Gastroesophageal sphincter (tissue), 4 donors: Measurements from ENCODE around the gene CCDC73. TPM values are rescaled to one million over a fixed set of nuclear protein-coding genes. Genes with fewer than 3 reads are reported as not detected.

Experiments
- ATAC-seq: fragments of 150-250 bp; one replicate; pipeline ENCODE4 v1.9.1; 2016; ENCODE audit warnings: mild to moderate bottlenecking, moderate library complexity
- H3K27ac ChIP-seq, 4 donors: fragments of 200-600 bp; sonication (generic) in 3 of 4; 1 replicate in 3 of 4; 2 replicates in 1 of 4; pipeline ENCODE4 v1.5.1; 2016 to 2019
- H3K27me3 ChIP-seq: fragments of 200-600 bp; sonication (generic); one replicate; pipeline ENCODE4 v1.5.1; 2019
- H3K36me3 ChIP-seq, 2 donors: fragments of 200-600 bp; sonication (generic); one replicate each; pipeline ENCODE4 v1.5.1; 2019; ENCODE audit warnings: control low read depth in 1 of 2
- H3K4me1 ChIP-seq, 3 donors: fragments of 200-600 bp; sonication (generic); 1 replicate in 2 of 3; 2 replicates in 1 of 3; pipeline ENCODE4 v1.5.1; 2016 to 2019; ENCODE audit warnings: control low read depth in 2 of 3
- H3K4me3 ChIP-seq, 2 donors: fragments of 200-600 bp; sonication (generic); one replicate each; pipeline ENCODE4 v1.5.1; 2019; ENCODE audit warnings: mild to moderate bottlenecking in 1 of 2, moderate library complexity in 1 of 2
- H3K9me3 ChIP-seq, 3 donors: fragments of 200-600 bp; sonication (generic); one replicate each; pipeline ENCODE4 v1.5.1; 2017 to 2019; ENCODE audit warnings: control low read depth in 2 of 3
- EP300 ChIP-seq: sonication (generic); formaldehyde crosslinking; IDR thresholded peaks from one replicate; pipeline ENCODE4 v1.6.1; 2017; ENCODE audit warnings: antibody characterized with exemption, mild to moderate bottlenecking
- POLR2A ChIP-seq, 2 donors: fragments of 450-650 bp; IDR thresholded peaks; one replicate each; pipeline ENCODE4 v1.6.1; 2017; ENCODE audit warnings: antibody characterized with exemption in 2 of 2, mild to moderate bottlenecking in 2 of 2, moderate library complexity in 1 of 2
- POLR2AphosphoS5 ChIP-seq: sonication (generic); formaldehyde crosslinking; IDR thresholded peaks from one replicate; pipeline ENCODE4 v1.6.1; 2017; ENCODE audit warnings: antibody characterized with exemption
- WGBS, 2 donors: methylation state at CpG; one replicate each; pipeline ENCODE4 v1.1.5; 2018; ENCODE audit warnings: low coverage in 1 of 2; 5-methylcytosine and 5-hydroxymethylcytosine counted together
- total RNA-seq, 4 donors: library from RNA; depleted of rRNA; stranded (reverse); fragments of >200 nt; gene quantifications; one replicate each; pipeline ENCODE4 v1.1.0, GENCODE V29; 2016
- TF ChIP-seq, protein P1 (sequence below), 4 experiments: fragments of 200-600 bp in 2 of 4; fragments of 450-650 bp in 2 of 4; sonication (generic) in 1 of 4; IDR thresholded peaks; one replicate each; pipeline ENCODE4 v1.5.1; 2017 to 2019; ENCODE audit warnings: antibody characterized with exemption in 4 of 4, mild to moderate bottlenecking in 2 of 4, moderate library complexity in 2 of 4

The CCDC73 gene
- total RNA-seq, 4 donors from 2014 or later: not detected

DNA sequence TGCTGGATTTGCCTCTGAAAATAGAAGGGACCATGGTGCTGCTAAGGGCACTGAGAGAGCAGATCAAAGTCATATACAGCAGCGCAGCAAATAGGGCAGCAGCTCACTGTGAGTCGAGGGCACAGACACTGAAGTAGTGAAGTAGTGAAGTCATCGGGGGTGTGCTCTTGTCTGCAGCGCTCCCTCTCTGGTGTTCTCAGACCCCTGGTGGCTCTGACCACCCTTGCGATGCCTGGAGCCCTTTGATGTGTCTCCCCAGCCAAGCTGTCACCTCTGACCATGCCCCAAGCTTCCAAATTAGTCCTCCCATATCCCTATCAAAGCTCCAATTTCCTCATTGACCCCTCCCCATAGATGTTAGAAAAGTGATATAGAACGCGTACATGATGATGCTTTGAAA, 238.6 kb downstream of the CCDC73 start:
- Histone ChIP-seq H3K27ac (no peak overlapping the region), H3K4me1 (no peaks in the 10 kb centered on the region), H3K36me3 (no peaks in the 10 kb centered on the region), H3K4me3 (no peak overlapping the region), H3K27me3 (no peaks in the 10 kb centered on the region), H3K9me3 (no peaks in the 10 kb centered on the region)
- ATAC-seq: no peak
- 77 to 92% methylated on average over 7 of the region's 7 CpGs for WGBS, 2 donors
- TF ChIP-seq POLR2A (IDR thresholded peaks at IDR 0.05) (no peak), EP300 (no peak), POLR2AphosphoS5 (no peak)
- TF ChIP-seq, protein P1, sequence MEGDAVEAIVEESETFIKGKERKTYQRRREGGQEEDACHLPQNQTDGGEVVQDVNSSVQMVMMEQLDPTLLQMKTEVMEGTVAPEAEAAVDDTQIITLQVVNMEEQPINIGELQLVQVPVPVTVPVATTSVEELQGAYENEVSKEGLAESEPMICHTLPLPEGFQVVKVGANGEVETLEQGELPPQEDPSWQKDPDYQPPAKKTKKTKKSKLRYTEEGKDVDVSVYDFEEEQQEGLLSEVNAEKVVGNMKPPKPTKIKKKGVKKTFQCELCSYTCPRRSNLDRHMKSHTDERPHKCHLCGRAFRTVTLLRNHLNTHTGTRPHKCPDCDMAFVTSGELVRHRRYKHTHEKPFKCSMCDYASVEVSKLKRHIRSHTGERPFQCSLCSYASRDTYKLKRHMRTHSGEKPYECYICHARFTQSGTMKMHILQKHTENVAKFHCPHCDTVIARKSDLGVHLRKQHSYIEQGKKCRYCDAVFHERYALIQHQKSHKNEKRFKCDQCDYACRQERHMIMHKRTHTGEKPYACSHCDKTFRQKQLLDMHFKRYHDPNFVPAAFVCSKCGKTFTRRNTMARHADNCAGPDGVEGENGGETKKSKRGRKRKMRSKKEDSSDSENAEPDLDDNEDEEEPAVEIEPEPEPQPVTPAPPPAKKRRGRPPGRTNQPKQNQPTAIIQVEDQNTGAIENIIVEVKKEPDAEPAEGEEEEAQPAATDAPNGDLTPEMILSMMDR (IDR thresholded peaks at IDR 0.05): no peak

GRCh38 chr11:32555091-32555490, 239.4 kb downstream of the CCDC73 start:
- Histone ChIP-seq H3K4me1 (no peaks in the 10 kb centered on the region), H3K27ac (no peak overlapping the region), H3K27me3 (peaks cover 3% of the 10 kb centered on the region), H3K4me3 (no peak overlapping the region), H3K9me3 (no peaks in the 10 kb centered on the region), H3K36me3 (no peaks in the 10 kb centered on the region)
- no peak for ATAC-seq
- WGBS, 2 donors: 22 to 37% methylated on average over 4 of the region's 4 CpGs
- TF ChIP-seq EP300: no peak
- TF ChIP-seq POLR2AphosphoS5: no peak
- TF ChIP-seq POLR2A (IDR thresholded peaks at IDR 0.05): no peak
- TF ChIP-seq, protein P1 (IDR thresholded peaks at IDR 0.05): no peak

Other genes starting within 250 kb of the CCDC73 start
- gene EIF3M, start 210.8 kb downstream of the CCDC73 start, total RNA-seq: 100 to 1,000 TPM; 302 to 431 (median 403) TPM
- gene PRRG4, start 35.3 kb upstream of the CCDC73 start, total RNA-seq: 1 to 10 TPM; 1.7 to 6.7 (median 2.5) TPM
- 10 to 100 TPM; 19.8 to 29.0 (median 22.7) TPM for gene QSER1, start 98.1 kb upstream of the CCDC73 start, total RNA-seq
- 1 to 10 TPM in 3 of 4 donors, under 1 TPM in 1; 0.27 to 4.2 (median 1.9) TPM for gene DEPDC7, start 221.2 kb upstream of the CCDC73 start, total RNA-seq
- gene TCP11L1, start 244.9 kb upstream of the CCDC73 start, total RNA-seq: 10 to 100 TPM; 33.5 to 73.6 (median 55.4) TPM